OCI-LY3 (cell line): ENCODE data around the gene ADNP.
"Not testable (repeated sequence)": the region's sequence is repeated elsewhere in the genome, so short reads cannot be mapped to it uniquely, and the experiment has no call there.

ENCODE experiments used
- H2AFZ ChIP-seq: fragments of 200-600, 300-600 bp; shearing (Covaris generic); 2 replicates; pipeline ENCODE4 v1.6.0; 2014; ENCODE audit warnings: antibody characterized with exemption, low read depth, low read length
- H3K27ac ChIP-seq: fragments of 200-600, 300-600 bp; sonication (generic); 2 replicates; pipeline ENCODE4 v1.5.1; 2014; ENCODE audit warnings: mild to moderate bottlenecking, low read length, moderate library complexity, mixed read lengths
- H3K27me3 ChIP-seq: fragments of 200-600, 300-600 bp; sonication (generic); 2 replicates; pipeline ENCODE4 v1.6.1; 2014; ENCODE audit warnings: low read depth, low read length, mixed read lengths
- H3K36me3 ChIP-seq: fragments of 200-600, 300-600 bp; sonication (generic); replicated peaks from 2 replicates; pipeline ENCODE3; 2014; ENCODE audit warnings: low read depth, low read length, mixed read lengths
- H3K4me1 ChIP-seq: fragments of 300-600, 200-600 bp; sonication (generic); 2 replicates; pipeline ENCODE4 v1.6.1; 2014; ENCODE audit warnings: low read length, mixed read lengths
- H3K4me2 ChIP-seq: fragments of 200-600, 300-600 bp; sonication (generic); 2 replicates; pipeline ENCODE4 v1.6.1; 2014; ENCODE audit warnings: low read length, mixed read lengths
- H3K4me3 ChIP-seq: fragments of 300-600, 200-600 bp; sonication (generic); 2 replicates; pipeline ENCODE4 v1.5.1; 2014; ENCODE audit warnings: antibody characterized with exemption, mild to moderate bottlenecking, low read length, moderate library complexity
- H3K79me2 ChIP-seq: fragments of 300-600, 200-600 bp; shearing (Covaris generic); 2 replicates; pipeline ENCODE4 v1.6.1; 2014; ENCODE audit warnings: mild to moderate bottlenecking, low read length, mixed read lengths
- H3K9ac ChIP-seq: fragments of 300-600, 200-600 bp; shearing (Covaris generic); 2 replicates; pipeline ENCODE4 v1.6.0; 2014; ENCODE audit warnings: mild to moderate bottlenecking, low read length, moderate library complexity
- H3K9me3 ChIP-seq: fragments of 200-600, 300-600 bp; shearing (Covaris generic); 2 replicates; pipeline ENCODE4 v1.6.1; 2014; ENCODE audit warnings: low read length, mixed read lengths; ENCODE audit not compliant: insufficient read depth
- H4K20me1 ChIP-seq: fragments of 200-600, 300-600 bp; sonication (generic); 2 replicates; pipeline ENCODE4 v1.6.1; 2016; ENCODE audit warnings: low read length, mixed read lengths; ENCODE audit not compliant: insufficient read depth
- CTCF ChIP-seq: fragments of 200-600, 300-600 bp; sonication (generic); IDR thresholded peaks from 2 replicates; pipeline ENCODE4 v1.5.1; 2014; ENCODE audit warnings: antibody characterized with exemption, low read length, low read depth
- EZH2phosphoT487 ChIP-seq: fragments of 200-600 bp; shearing (Covaris generic); IDR thresholded peaks from 2 replicates; pipeline ENCODE4 v1.6.1; 2018; ENCODE audit warnings: antibody characterized with exemption, mixed run types, low read depth

The ADNP gene

GRCh38 chr20:50931306-50932015 is at the start of gene ADNP:
ADNP (minus strand) TSS chr20:50931437; CDS start chr20:50903996, 27,441 bp downstream.
- peaks cover 23% of the 10 kb centered on the region for H4K20me1 ChIP-seq
- TF ChIP-seq EZH2phosphoT487, result no peak
- TF ChIP-seq CTCF, result peak; percentile 78
- peak within 1 kb of the TSS; percentile 86 for H3K4me2 ChIP-seq
- H3K27ac ChIP-seq, result peak within 1 kb of the TSS; percentile 81
- H3K79me2 ChIP-seq, result peaks cover 45% of the 10 kb centered on the region
- peak within 1 kb of the TSS; percentile 97 for H3K9ac ChIP-seq
- peaks cover 65% of the 10 kb centered on the region for H3K36me3 ChIP-seq
- H2AFZ ChIP-seq, result peak within 1 kb of the TSS; percentile 65; the same call in 1 of the 2 replicates
- H3K9me3 ChIP-seq, result no peaks in the 10 kb centered on the region
- H3K27me3 ChIP-seq, result no peaks in the 10 kb centered on the region
- H3K4me3 ChIP-seq, result peak within 1 kb of the TSS; percentile 78
- H3K4me1 ChIP-seq, result peaks cover 24% of the 10 kb centered on the region

GRCh38 chr20:50980071-50980681 is 48.9 kb upstream of the ADNP start:
- no peak overlapping the region for H3K9ac ChIP-seq
- H3K79me2 ChIP-seq, result no peaks in the 10 kb centered on the region
- H3K36me3 ChIP-seq, result no peaks in the 10 kb centered on the region
- H3K9me3 ChIP-seq, result no peaks in the 10 kb centered on the region
- no peak overlapping the region for H3K4me2 ChIP-seq
- peaks cover 38% of the 10 kb centered on the region for H3K27me3 ChIP-seq
- no peak overlapping the region for H2AFZ ChIP-seq
- TF ChIP-seq CTCF (no peak), EZH2phosphoT487 (no peak)
- no peaks in the 10 kb centered on the region for H4K20me1 ChIP-seq
- no peak overlapping the region for H3K4me3 ChIP-seq
- no peak overlapping the region for H3K27ac ChIP-seq
- H3K4me1 ChIP-seq, result 0 out of 2 replicates have a peak, but pooled peaks cover 3% of the 10 kb centered on the region

GRCh38 chr20:50978533-50978932 is 47.3 kb upstream of the ADNP start:
- not testable (repeated sequence) for H3K4me1 ChIP-seq, H3K36me3 ChIP-seq, H4K20me1 ChIP-seq, H3K9me3 ChIP-seq, H2AFZ ChIP-seq, H3K27ac ChIP-seq, H3K79me2 ChIP-seq, H3K9ac ChIP-seq, H3K4me3 ChIP-seq, H3K4me2 ChIP-seq
- H3K27me3 ChIP-seq, result peaks cover 34% of the 10 kb centered on the region

- H2AFZ ChIP-seq, result no peak overlapping the region
- no peak overlapping the region for H3K27ac ChIP-seq
- no peak overlapping the region for H3K4me2 ChIP-seq
- H3K9ac ChIP-seq, result no peak overlapping the region
- H3K27me3 ChIP-seq, result peaks cover 25% of the 10 kb centered on the region
- H3K36me3 ChIP-seq, result no peaks in the 10 kb centered on the region
- H3K4me1 ChIP-seq, result 0 out of 2 replicates have a peak, but pooled peaks cover 3% of the 10 kb centered on the region
- H3K79me2 ChIP-seq, result no peaks in the 10 kb centered on the region
- H3K4me3 ChIP-seq, result no peak overlapping the region; the same call in 1 of the 2 replicates
- no peak for TF ChIP-seq CTCF
- H4K20me1 ChIP-seq, result no peaks in the 10 kb centered on the region
- no peaks in the 10 kb centered on the region for H3K9me3 ChIP-seq
Observed at GRCh38 chr20:50977066-50978021, 46.1 kb upstream of the ADNP start.
